ENCODE results near the gene HOXB3.
A peak's percentile ranks its signal among the peaks of the same experiment; 100 is the strongest.

HOXB3 gene

GRCh38 chr17:48569674-48570324 lies 20.2 kb downstream of the HOXB3 start:
- no peak for DNase-seq (ENCODE audit: low read depth in 2 of 2)

GRCh38 chr17:48569240-48569582 lies 20.8 kb downstream of the HOXB3 start:
- no peak for DNase-seq (ENCODE audit: low read depth in 2 of 2)

- peak in 1 of 2 experiments; percentile 62 for DNase-seq (ENCODE audit: low read depth in 2 of 2)
Measured at GRCh38 chr17:48568499-48569239, 21.4 kb downstream of the HOXB3 start.

- DNase-seq (ENCODE audit: low read depth in 2 of 2): no peak
Measured at GRCh38 chr17:48567646-48568354, 22.2 kb downstream of the HOXB3 start.

DNA sequence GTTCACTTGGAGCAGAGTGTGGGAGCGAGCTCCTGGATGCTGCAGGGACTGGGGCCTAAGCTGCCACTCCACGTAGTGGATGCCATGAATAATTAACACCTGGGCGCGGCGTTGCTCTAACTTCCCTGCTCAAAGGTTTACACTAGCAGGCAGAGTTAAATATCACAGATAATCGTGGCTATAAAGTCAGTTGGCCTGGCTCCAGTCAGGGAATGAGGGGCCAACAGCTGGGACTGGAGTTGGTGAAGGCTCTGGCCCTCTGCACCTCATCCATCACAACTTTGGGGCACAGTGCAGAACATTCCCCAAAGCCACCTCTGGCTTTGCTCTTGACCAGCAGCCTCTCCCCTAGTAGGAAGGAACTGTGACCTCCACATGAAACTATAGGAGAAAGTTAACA lies 22.8 kb downstream of the HOXB3 start:
- no peak for DNase-seq (ENCODE audit: low read depth in 2 of 2)

GRCh38 chr17:48566717-48567116 lies 23.3 kb downstream of the HOXB3 start:
- no peak for DNase-seq (ENCODE audit: low read depth in 2 of 2)

- DNase-seq (ENCODE audit: low read depth in 2 of 2): no peak
Measured at GRCh38 chr17:48565925-48566710, 23.9 kb downstream of the HOXB3 start.

- DNase-seq (ENCODE audit: low read depth in 2 of 2): no peak
Measured at GRCh38 chr17:48565022-48565554, 25.0 kb downstream of the HOXB3 start.

GRCh38 chr17:48564188-48565021 lies 25.6 kb downstream of the HOXB3 start:
- DNase-seq (ENCODE audit: low read depth in 2 of 2): no peak

DNA sequence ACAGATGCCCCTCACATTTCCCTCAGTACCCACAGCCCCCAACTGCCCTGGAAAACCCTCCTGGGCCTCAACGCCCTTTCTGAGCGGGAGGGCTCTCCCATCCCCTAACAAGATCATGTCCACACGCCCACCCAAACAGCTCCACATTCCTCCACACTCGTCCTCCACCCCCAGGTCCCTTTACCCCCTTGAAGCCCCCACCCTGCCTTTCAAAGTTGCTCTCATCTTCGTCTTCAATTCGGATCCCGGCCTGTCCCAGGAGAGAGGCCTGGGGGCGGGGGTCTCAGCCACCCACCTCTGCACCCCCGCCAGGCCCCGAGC lies 26.2 kb downstream of the HOXB3 start:
- no peak for DNase-seq (ENCODE audit: low read depth in 2 of 2)

DNA sequence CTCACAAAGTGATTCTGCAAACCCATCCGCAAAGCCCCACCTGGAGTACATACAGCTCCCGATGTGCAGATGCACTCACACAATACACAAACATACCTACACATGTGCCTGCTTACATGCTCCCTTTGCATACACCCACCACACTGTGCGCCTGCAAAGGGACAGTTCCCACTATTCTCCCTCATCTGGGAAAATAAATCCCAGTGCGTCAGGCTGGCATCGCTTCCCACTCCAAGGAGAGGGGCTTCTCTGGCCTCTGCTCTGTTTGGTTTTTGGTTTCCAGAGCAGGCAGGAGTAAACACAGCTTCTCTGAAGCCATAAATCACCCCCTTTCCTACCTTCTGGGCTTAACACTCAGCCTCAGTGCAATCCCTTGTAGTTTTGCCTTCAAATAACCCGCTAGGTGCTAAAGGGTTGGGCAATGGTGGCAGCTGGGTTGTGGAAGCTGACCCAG lies 26.6 kb downstream of the HOXB3 start:
- no peak for DNase-seq (ENCODE audit: low read depth in 2 of 2)

DNA sequence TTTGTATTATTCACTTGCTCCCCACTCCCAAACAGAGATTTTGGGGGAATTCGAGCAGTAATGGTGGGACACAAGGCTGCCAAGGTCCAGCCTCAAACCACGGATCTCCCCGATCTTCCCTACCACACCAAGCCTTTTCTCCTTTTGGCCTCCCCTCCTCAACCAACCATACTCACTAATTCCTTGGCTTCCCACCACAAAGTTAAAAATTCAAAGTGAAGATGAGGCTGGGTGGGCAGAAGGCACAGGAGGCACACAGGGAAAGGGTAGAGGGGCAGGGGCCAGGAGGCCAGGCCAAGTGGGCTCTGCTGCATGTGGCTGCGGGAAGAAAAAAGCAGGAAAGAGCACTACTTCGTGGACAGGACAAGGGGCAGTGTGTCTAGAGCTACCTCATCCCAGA lies 27.1 kb downstream of the HOXB3 start:
- DNase-seq (ENCODE audit: low read depth in 2 of 2): no peak

DNA sequence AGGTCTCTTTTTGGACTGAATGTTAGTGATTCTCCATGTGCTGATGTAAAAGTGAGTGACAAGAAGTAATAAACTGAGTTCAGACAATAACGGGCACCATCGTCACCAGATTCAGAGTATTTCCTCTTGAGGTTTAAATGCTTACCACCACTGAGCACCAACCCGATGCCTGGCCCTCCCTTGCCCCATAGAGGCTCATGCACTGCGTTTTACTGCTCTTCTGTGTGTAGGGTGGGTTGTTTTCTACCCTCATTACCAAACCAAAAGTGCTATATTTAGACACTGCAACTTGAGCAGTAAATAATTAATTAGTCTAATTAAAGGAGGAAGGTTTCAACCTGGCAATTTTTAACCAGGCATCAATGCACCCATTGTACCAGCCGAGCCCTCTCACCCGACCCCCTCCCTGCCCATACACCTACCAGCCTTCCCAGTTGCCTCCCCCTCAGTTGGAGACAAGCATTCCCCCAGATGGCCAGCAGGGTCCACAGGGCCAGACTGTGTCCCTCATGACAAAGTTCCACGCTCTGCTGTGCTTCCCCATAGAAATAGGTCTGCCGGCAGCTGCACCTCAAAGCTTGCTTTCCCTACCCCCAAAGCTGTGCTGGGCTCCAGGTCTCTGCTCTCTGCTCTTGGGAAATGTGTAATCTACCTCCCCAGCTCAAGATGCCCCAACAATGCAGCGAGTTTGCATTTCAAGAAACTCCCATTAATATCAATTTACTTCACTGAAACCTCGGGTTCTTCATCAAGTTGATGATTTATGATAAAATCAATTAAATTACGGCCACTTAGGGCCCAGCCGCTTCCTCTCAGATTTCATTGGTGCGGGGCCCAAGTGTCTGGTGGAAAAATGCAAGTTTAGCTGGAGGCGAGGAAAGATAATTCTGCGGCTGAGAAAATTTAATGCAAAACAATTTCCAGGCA lies 27.9 kb downstream of the HOXB3 start:
- DNase-seq (ENCODE audit: low read depth in 2 of 2): peak; percentile 85 to 86

DNA sequence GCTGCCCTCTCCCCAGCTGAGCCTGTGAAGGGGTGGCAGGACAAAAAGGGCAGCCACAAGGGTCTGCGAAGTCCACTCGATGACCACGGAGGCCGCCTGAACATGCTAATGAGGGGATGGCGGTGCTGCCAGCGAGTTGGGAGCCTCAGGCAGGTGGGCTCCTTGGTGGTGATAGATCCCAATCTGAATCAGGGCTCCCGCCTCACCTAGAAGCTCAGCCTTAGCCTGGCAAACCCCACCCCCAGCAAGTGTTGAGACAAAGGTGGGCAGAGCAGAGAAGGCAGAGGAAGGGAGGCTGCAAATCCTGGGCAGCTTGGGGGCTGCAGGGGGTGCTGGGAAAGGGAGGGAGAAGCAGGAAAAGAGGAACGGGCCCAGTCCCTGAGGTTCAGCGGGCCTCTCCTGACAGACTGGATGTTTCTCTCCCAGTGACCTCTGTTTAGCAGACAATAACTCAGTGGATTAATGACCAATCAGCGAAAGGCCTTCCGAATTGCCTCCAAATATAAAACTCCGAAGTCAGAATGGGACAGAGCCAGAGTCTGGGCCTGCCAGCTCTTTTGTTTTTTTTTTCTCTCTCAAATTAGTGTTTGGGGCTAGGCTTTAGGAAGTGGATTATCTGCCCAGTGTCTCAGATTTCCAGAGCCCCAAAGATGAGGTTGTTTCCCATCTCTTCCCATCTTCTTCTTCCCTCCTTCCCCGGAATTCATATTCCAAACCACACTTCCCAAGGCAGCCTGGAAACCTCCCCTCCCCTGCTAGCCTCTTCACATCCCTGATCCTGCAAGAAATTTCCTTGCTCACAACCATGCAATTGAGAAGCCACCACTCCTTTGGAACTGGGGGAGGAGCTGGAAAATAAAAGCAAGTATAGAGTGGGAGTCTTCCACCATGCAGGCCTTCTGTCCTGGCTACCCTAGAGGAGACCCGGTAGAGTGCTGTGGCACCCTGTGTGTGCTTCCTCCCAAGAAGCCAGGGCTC lies 29.9 kb downstream of the HOXB3 start:
- DNase-seq (ENCODE audit: low read depth in 2 of 2): no peak

GRCh38 chr17:48559122-48559839 lies 30.8 kb downstream of the HOXB3 start:
- no peak for DNase-seq (ENCODE audit: low read depth in 2 of 2)

GRCh38 chr17:48558831-48559121 lies 31.3 kb downstream of the HOXB3 start:
- no peak for DNase-seq (ENCODE audit: low read depth in 2 of 2)

- DNase-seq (ENCODE audit: low read depth in 2 of 2): no peak
Measured at GRCh38 chr17:48558057-48558830, 31.8 kb downstream of the HOXB3 start.
